Smooth muscle cell (in vitro differentiated cells): ENCODE data around the gene SELP. TPM values are rescaled to one million over a fixed set of nuclear protein-coding genes. Genes with fewer than 3 reads are reported as not detected.

Experiments
- DNase-seq: peaks from one replicate; lab custom pipeline; 2025; ENCODE audit not compliant: unreplicated experiment; lab: John Stamatoyannopoulos, UW
- H2AFZ ChIP-seq: fragments of 200-600 bp; sonication (generic); 2 replicates; pipeline ENCODE4 v1.6.0; 2016; ENCODE audit warnings: antibody characterized with exemption, low read depth, mild to moderate bottlenecking
- H3F3A ChIP-seq: fragments of 200-600 bp; sonication (generic); 2 replicates; pipeline ENCODE4 v1.6.0; 2017; ENCODE audit warnings: antibody characterized with exemption, low read depth
- H3K27ac ChIP-seq: fragments of 200-600 bp; sonication (generic); 2 replicates; pipeline ENCODE4 v1.5.1; 2016; ENCODE audit warnings: low read depth, mild to moderate bottlenecking
- H3K27me3 ChIP-seq: fragments of 200-600 bp; sonication (generic); 2 replicates; pipeline ENCODE4 v1.6.1; 2016; ENCODE audit warnings: low read depth, mild to moderate bottlenecking
- H3K36me3 ChIP-seq: fragments of 200-600 bp; sonication (generic); 2 replicates; pipeline ENCODE4 v1.5.1; 2016; ENCODE audit warnings: low read depth
- H3K4me1 ChIP-seq: fragments of 200-600 bp; sonication (generic); 2 replicates; pipeline ENCODE4 v1.5.1; 2016; ENCODE audit warnings: low read depth
- H3K4me2 ChIP-seq: fragments of 200-600 bp; sonication (generic); 2 replicates; pipeline ENCODE4 v1.6.0; 2016; ENCODE audit warnings: mild to moderate bottlenecking
- H3K4me3 ChIP-seq: fragments of 200-600 bp; sonication (generic); 2 replicates; pipeline ENCODE4 v1.5.1; 2016; ENCODE audit warnings: mild to moderate bottlenecking
- H3K79me2 ChIP-seq: fragments of 200-600 bp; sonication (generic); 2 replicates; pipeline ENCODE4 v1.6.0; 2016; ENCODE audit warnings: low read depth, mild to moderate bottlenecking
- H3K9ac ChIP-seq: fragments of 200-600 bp; sonication (generic); 2 replicates; pipeline ENCODE4 v1.6.0; 2016; ENCODE audit warnings: low read depth
- H3K9me3 ChIP-seq: fragments of 200-600 bp; sonication (generic); replicated peaks from 2 replicates; pipeline ENCODE4 v1.5.1; 2016; ENCODE audit warnings: low read depth
- H4K20me1 ChIP-seq: fragments of 200-600 bp; sonication (generic); 2 replicates; pipeline ENCODE4 v1.6.0; 2016; ENCODE audit warnings: low read depth
- CTCF ChIP-seq: fragments of 200-600 bp; sonication (generic); IDR thresholded peaks from 2 replicates; pipeline ENCODE4 v1.5.1; 2017; ENCODE audit warnings: borderline replicate concordance, mild to moderate bottlenecking, antibody characterized with exemption; ENCODE audit not compliant: insufficient read depth, poor library complexity, severe bottlenecking
- whole genome bisulfite sequencing: methylation state at CpG from one replicate; pipeline ENCODE4 v1.1.7; 2016; ENCODE audit warnings: low lambda C conversion rate; 5-methylcytosine and 5-hydroxymethylcytosine counted together
- polyA plus RNA-seq: library from polyadenylated mRNA; unstranded; fragments of >200 nt; fragmentation: Nextera tagmentation; extraction: Ambion mirVana; gene quantifications from 2 replicates; pipeline ENCODE4 v1.2.1, GENCODE V29; 2016
- total RNA-seq: library from RNA; depleted of rRNA; stranded (reverse); fragments of >200 nt; gene quantifications from 2 replicates; pipeline ENCODE4 v1.2.3, GENCODE V29; 2014

The SELP gene
- total and polyA plus RNA-seq, 2 experiments from 2014 or later = not detected

- 79% methylated on average over 6 of the region's 6 CpGs for WGBS
- peaks cover 13% of the 10 kb centered on the region for H3K27me3 ChIP-seq
- no peaks in the 10 kb centered on the region for H3F3A ChIP-seq
- no peak for TF ChIP-seq CTCF
- no peaks in the 10 kb centered on the region for H3K79me2 ChIP-seq
- H3K9me3 ChIP-seq = no peaks in the 10 kb centered on the region
- H3K4me3 ChIP-seq = no peak overlapping the region
- H3K27ac ChIP-seq = no peak overlapping the region
- H4K20me1 ChIP-seq = no peaks in the 10 kb centered on the region
- DNase-seq = no peak
- no peaks in the 10 kb centered on the region for H3K36me3 ChIP-seq
- H2AFZ ChIP-seq = no peak overlapping the region
- H3K4me1 ChIP-seq = no peaks in the 10 kb centered on the region
- H3K4me2 ChIP-seq = no peak overlapping the region
- no peak overlapping the region for H3K9ac ChIP-seq
Measured at GRCh38 chr1:169610858-169611257, 19.1 kb downstream of the SELP start.

GRCh38 chr1:169610108-169610507 lies 19.8 kb downstream of the SELP start:
- TF ChIP-seq CTCF = no peak
- Histone ChIP-seq H3F3A (no peaks in the 10 kb centered on the region), H3K36me3 (no peaks in the 10 kb centered on the region), H3K9ac (no peak overlapping the region), H3K4me2 (no peak overlapping the region), H2AFZ (no peak overlapping the region), H3K27me3 (peaks cover 7% of the 10 kb centered on the region), H4K20me1 (no peaks in the 10 kb centered on the region), H3K27ac (no peak overlapping the region), H3K4me1 (no peaks in the 10 kb centered on the region), H3K9me3 (no peaks in the 10 kb centered on the region), H3K79me2 (no peaks in the 10 kb centered on the region), H3K4me3 (no peak overlapping the region)
- WGBS = 46% methylated on average over 1 of the region's 1 CpG
- no peak for DNase-seq

GRCh38 chr1:169608226-169608625 lies 21.7 kb downstream of the SELP start:
- Histone ChIP-seq H3K9me3 (no peaks in the 10 kb centered on the region), H3K4me3 (no peak overlapping the region), H3K36me3 (no peaks in the 10 kb centered on the region), H3K27ac (no peak overlapping the region), H3K27me3 (no peaks in the 10 kb centered on the region), H4K20me1 (no peaks in the 10 kb centered on the region), H3F3A (no peaks in the 10 kb centered on the region), H3K9ac (no peak overlapping the region), H3K4me1 (no peaks in the 10 kb centered on the region), H3K4me2 (no peak overlapping the region), H2AFZ (no peak overlapping the region), H3K79me2 (no peaks in the 10 kb centered on the region)
- WGBS = 96% methylated on average over 4 of the region's 4 CpGs
- TF ChIP-seq CTCF = no peak
- DNase-seq = no peak

GRCh38 chr1:169604781-169605560 lies 25.0 kb downstream of the SELP start:
- 80% methylated on average over 5 of the region's 5 CpGs for WGBS
- H2AFZ ChIP-seq = no peak overlapping the region

More at GRCh38 chr1:169604781-169605560, 25.0 kb downstream of the SELP start:
- Histone ChIP-seq H3K36me3 (no peaks in the 10 kb centered on the region), H3K9me3 (no peaks in the 10 kb centered on the region), H3F3A (no peaks in the 10 kb centered on the region), H4K20me1 (no peaks in the 10 kb centered on the region), H3K4me2 (no peak overlapping the region), H3K4me3 (no peak overlapping the region), H3K4me1 (no peaks in the 10 kb centered on the region), H3K27ac (no peak overlapping the region), H3K9ac (no peak overlapping the region), H3K27me3 (no peaks in the 10 kb centered on the region), H3K79me2 (no peaks in the 10 kb centered on the region)
- no peak for DNase-seq
- no peak for TF ChIP-seq CTCF
